ENCODE data around the gene PCDHGA6.
"Not testable (repeated sequence)": the region's sequence is repeated elsewhere in the genome, so short reads cannot be mapped to it uniquely, and the experiment has no call there.

Gene PCDHGA6

GRCh38 chr5:141407790-141408505 is 34.3 kb downstream of the PCDHGA6 start, which contains the start of gene PCDHGB6:
PCDHGB6 (plus strand) TSS chr5:141408021; CDS start chr5:141408203, 182 bp downstream.
- intact Hi-C loops (cut with DNase I; ENCODE audit: low total_unique reads); H3K27ac ChIP-seq; H3K4me1 ChIP-seq; H3K27me3 ChIP-seq: not testable (repeated sequence)
- peaks cover 7 to 68% (median 63%) of the 10 kb centered on the region in 3 donors for H3K36me3 ChIP-seq
- peak; percentile 36 to 39 for TF ChIP-seq CTCF (IDR thresholded peaks at IDR 0.05)
- H3K4me3 ChIP-seq, result peak within 1 kb of the TSS; percentile 23 to 39
- peaks cover 25 to 98% (median 91%) of the 10 kb centered on the region in 3 donors for H3K9me3 ChIP-seq
- peak in 1 of 2 donors; percentile 55 for DNase-seq

- peaks cover 27 to 98% (median 91%) of the 10 kb centered on the region in 3 donors for H3K9me3 ChIP-seq
- H3K4me3 ChIP-seq, result no peak overlapping the region
- no peak for TF ChIP-seq CTCF (IDR thresholded peaks at IDR 0.05)
- H3K27me3 ChIP-seq, result no peaks in the 10 kb centered on the region
- peaks cover 8 to 65% (median 63%) of the 10 kb centered on the region in 3 donors for H3K36me3 ChIP-seq
- no peaks in the 10 kb centered on the region for H3K4me1 ChIP-seq
- H3K27ac ChIP-seq, result no peak overlapping the region
- DNase-seq, result no peak
- intact Hi-C loops (cut with DNase I; ENCODE audit: low total_unique reads), result loop anchor here (10.0 kb wide), 2 partner anchors 85 to 145 kb away; partner anchors contain the start of gene TAF7
Observed at GRCh38 chr5:141409598-141410306, 36.1 kb downstream of the PCDHGA6 start.

GRCh38 chr5:141411575-141411974 is 37.9 kb downstream of the PCDHGA6 start:
- H3K4me3 ChIP-seq, result no peak overlapping the region

GRCh38 chr5:141412854-141413539 is 39.3 kb downstream of the PCDHGA6 start, which contains the start of gene PCDHGA10:
PCDHGA10 (plus strand) TSS chr5:141412987; CDS start chr5:141413176, 189 bp downstream.
- Histone ChIP-seq H3K4me1 (no peaks in the 10 kb centered on the region), H3K9me3 (peaks cover 19 to 97% (median 86%) of the 10 kb centered on the region in 3 donors), H3K27ac (no peak within 1 kb of the TSS), H3K36me3 (peaks cover 5 to 64% (median 62%) of the 10 kb centered on the region in 3 donors), H3K27me3 (no peaks in the 10 kb centered on the region), H3K4me3 (peak within 1 kb of the TSS; percentile 22 to 26)
- DNase-seq, result peak; percentile 41 to 56
- peak; percentile 16 to 20 for TF ChIP-seq CTCF (IDR thresholded peaks at IDR 0.05)
- intact Hi-C loops (cut with DNase I; ENCODE audit: low total_unique reads), result loop anchor here (10.0 kb wide), 2 partner anchors 88 to 142 kb away; partner anchors contain the start of gene TAF7

More at GRCh38 chr5:141411575-141411974, 37.9 kb downstream of the PCDHGA6 start:
- Histone ChIP-seq H3K4me1 (no peaks in the 10 kb centered on the region), H3K36me3 (peaks cover 5 to 66% (median 56%) of the 10 kb centered on the region in 3 donors), H3K9me3 (peaks cover 27 to 97% (median 87%) of the 10 kb centered on the region in 3 donors), H3K27ac (no peak overlapping the region), H3K27me3 (no peaks in the 10 kb centered on the region)
- no peak for DNase-seq
- no peak for TF ChIP-seq CTCF (IDR thresholded peaks at IDR 0.05)
- intact Hi-C loops (cut with DNase I; ENCODE audit: low total_unique reads), result loop anchor here (10.0 kb wide), 2 partner anchors 87 to 143 kb away; partner anchors contain the start of gene TAF7

- no peak overlapping the region for H3K27ac ChIP-seq
- no peak for DNase-seq
- H3K4me1 ChIP-seq, result no peaks in the 10 kb centered on the region
- intact Hi-C loops (cut with DNase I; ENCODE audit: low total_unique reads), result loop anchor here (10.0 kb wide), 2 partner anchors 89 to 141 kb away; partner anchors contain the start of gene TAF7
- TF ChIP-seq CTCF (IDR thresholded peaks at IDR 0.05), result no peak
- peaks cover 18 to 97% (median 86%) of the 10 kb centered on the region in 3 donors for H3K9me3 ChIP-seq
- H3K36me3 ChIP-seq, result peaks cover 5 to 70% (median 65%) of the 10 kb centered on the region in 3 donors
- H3K4me3 ChIP-seq, result peak overlapping the region; percentile 22 to 26
- no peaks in the 10 kb centered on the region for H3K27me3 ChIP-seq
Observed at GRCh38 chr5:141413540-141414069, 39.9 kb downstream of the PCDHGA6 start.

- not testable (repeated sequence) for H3K4me3 ChIP-seq, H3K27ac ChIP-seq, DNase-seq, H3K4me1 ChIP-seq, H3K27me3 ChIP-seq
- H3K9me3 ChIP-seq, result peaks cover 16 to 97% (median 86%) of the 10 kb centered on the region in 3 donors
- intact Hi-C loops (cut with DNase I; ENCODE audit: low total_unique reads), result loop anchor here (10.0 kb wide), 2 partner anchors 90 to 140 kb away; partner anchors contain the start of gene TAF7
- H3K36me3 ChIP-seq, result peaks cover 5 to 75% (median 66%) of the 10 kb centered on the region in 3 donors
Observed at GRCh38 chr5:141414548-141415274, 41.0 kb downstream of the PCDHGA6 start.

GRCh38 chr5:141415275-141415618 is 41.6 kb downstream of the PCDHGA6 start:
- H3K4me3 ChIP-seq, H3K27ac ChIP-seq, H3K27me3 ChIP-seq, DNase-seq, H3K4me1 ChIP-seq: not testable (repeated sequence)
- Histone ChIP-seq H3K36me3 (peaks cover 5 to 73% (median 66%) of the 10 kb centered on the region in 3 donors), H3K9me3 (peaks cover 21 to 97% (median 86%) of the 10 kb centered on the region in 3 donors)
- intact Hi-C loops (cut with DNase I; ENCODE audit: low total_unique reads), result loop anchor here (10.0 kb wide), 2 partner anchors 90 to 140 kb away; partner anchors contain the start of gene TAF7
